Endothelial cell of umbilical vein (primary cell): ENCODE measurements around the gene SHC4.

Experiments
- EZH2 ChIP-seq: IDR thresholded peaks from 2 replicates; pipeline ENCODE4 v1.6.1; 2012; ENCODE audit warnings: borderline replicate concordance, low read depth, mild to moderate bottlenecking, moderate library complexity, low read length, inconsistent platforms; ENCODE audit not compliant: severe bottlenecking
- POLR2A ChIP-seq: IDR thresholded peaks from 2 replicates; pipeline ENCODE4 v1.6.1; 2012; ENCODE audit warnings: low read depth, mild to moderate bottlenecking, control low read depth, low read length
- TF ChIP-seq, protein P1 (sequence below), 2 donors: IDR thresholded peaks; 1 replicate in 1 of 2; 2 replicates in 1 of 2; pipeline ENCODE4 v1.5.1; 2011; ENCODE audit warnings: low read length in 2 of 2, mild to moderate bottlenecking in 2 of 2, moderate library complexity in 2 of 2, control low read depth in 1 of 2, inconsistent platforms in 1 of 2, low read depth in 1 of 2; ENCODE audit not compliant: insufficient read depth in 1 of 2; ENCODE audit errors: extremely low read depth in 1 of 2

DNA sequence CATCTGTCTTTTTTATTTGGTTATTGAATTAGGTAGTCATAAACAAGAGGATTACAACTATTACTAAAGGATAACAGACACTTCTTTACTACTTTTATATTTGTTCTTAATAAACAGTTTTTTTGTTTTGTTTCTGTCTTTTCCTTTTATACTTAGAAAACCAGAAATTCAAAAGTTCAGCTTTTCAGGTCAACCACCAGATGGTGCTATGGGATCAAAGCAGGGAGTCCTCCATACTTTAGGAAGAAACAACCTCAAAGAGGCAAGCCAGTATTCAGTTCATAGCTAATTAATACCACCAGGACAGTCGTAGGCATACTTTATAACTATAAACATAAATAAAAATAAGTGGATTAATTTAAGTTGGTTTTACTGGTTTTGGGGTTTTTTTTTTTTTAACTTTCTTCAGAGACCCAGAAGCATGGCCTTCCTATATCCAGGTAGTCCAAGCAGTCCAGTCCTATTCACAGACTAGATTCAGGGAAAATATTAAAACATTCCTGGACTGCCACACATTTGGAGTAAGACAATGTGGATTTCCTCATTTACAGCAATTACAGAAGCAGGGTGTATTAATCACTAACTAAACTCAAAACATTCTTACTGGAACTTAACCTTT, 101.8 kb downstream of the SHC4 start:
- TF ChIP-seq POLR2A (no peak), EZH2 (no peak)
- TF ChIP-seq, protein P1, sequence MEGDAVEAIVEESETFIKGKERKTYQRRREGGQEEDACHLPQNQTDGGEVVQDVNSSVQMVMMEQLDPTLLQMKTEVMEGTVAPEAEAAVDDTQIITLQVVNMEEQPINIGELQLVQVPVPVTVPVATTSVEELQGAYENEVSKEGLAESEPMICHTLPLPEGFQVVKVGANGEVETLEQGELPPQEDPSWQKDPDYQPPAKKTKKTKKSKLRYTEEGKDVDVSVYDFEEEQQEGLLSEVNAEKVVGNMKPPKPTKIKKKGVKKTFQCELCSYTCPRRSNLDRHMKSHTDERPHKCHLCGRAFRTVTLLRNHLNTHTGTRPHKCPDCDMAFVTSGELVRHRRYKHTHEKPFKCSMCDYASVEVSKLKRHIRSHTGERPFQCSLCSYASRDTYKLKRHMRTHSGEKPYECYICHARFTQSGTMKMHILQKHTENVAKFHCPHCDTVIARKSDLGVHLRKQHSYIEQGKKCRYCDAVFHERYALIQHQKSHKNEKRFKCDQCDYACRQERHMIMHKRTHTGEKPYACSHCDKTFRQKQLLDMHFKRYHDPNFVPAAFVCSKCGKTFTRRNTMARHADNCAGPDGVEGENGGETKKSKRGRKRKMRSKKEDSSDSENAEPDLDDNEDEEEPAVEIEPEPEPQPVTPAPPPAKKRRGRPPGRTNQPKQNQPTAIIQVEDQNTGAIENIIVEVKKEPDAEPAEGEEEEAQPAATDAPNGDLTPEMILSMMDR (IDR thresholded peaks at IDR 0.05; ENCODE audit: extremely low read depth in 1 of 2, insufficient read depth in 1 of 2, low read depth in 1 of 2, low read length in 2 of 2), result peak; percentile 51 to 57
